Panc1 (cell line): ENCODE measurements around the gene NDUFS8. TPM values are rescaled to one million over a fixed set of nuclear protein-coding genes. Genes with fewer than 3 reads are reported as not detected.

Source experiments
- ATAC-seq: fragments of 200-7000 bp; cut with Tn5 transposase; 2 replicates; pipeline ENCODE4 v1.9.1; 2020; ENCODE audit warnings: mild to moderate bottlenecking, moderate library complexity
- BruUV-seq: library from RNA; stranded (reverse); fragments of 400-500 nt; replicated peaks from 2 replicates; lab custom pipeline; 2021; lab: Mats Ljungman, UMichigan
- CTCF ChIA-PET: fragments of 300-600 bp; sonication (Branson Sonifier 250); formaldehyde crosslinking; loops from one replicate; lab custom pipeline; 2022; ENCODE audit warnings: antibody characterized with exemption; lab: Charles Lee
- POLR2A ChIA-PET: fragments of 300-600 bp; sonication (Branson Sonifier 250); formaldehyde crosslinking; loops from one replicate; lab custom pipeline; 2022; ENCODE audit warnings: antibody characterized with exemption; lab: Charles Lee
- DNase-seq: peaks from one replicate; pipeline ENCODE4 v3.0.0-alpha.2; 2010; ENCODE audit warnings: low read depth, low spot score
- H3K27ac ChIP-seq: 2 replicates; pipeline ENCODE4 v1.5.1; 2011; ENCODE audit warnings: mild to moderate bottlenecking, low read length, inconsistent platforms
- H3K27me3 ChIP-seq: fragments of 200-500 bp; sonication (Bioruptor generic); 2 replicates; pipeline ENCODE4 v1.6.0; 2014; ENCODE audit warnings: low read length, inconsistent platforms; ENCODE audit not compliant: control insufficient read depth, insufficient read depth
- H3K36me3 ChIP-seq: fragments of 200-500 bp; sonication (Bioruptor generic); 2 replicates; pipeline ENCODE4 v1.5.1; 2014; ENCODE audit warnings: inconsistent platforms, mild to moderate bottlenecking, low read length, moderate library complexity; ENCODE audit not compliant: control insufficient read depth, insufficient read depth
- H3K4me1 ChIP-seq: 2 replicates; pipeline ENCODE4 v1.5.1; 2011; ENCODE audit warnings: inconsistent platforms, mild to moderate bottlenecking, low read length, moderate library complexity; ENCODE audit not compliant: control insufficient read depth, insufficient read depth
- H3K4me3 ChIP-seq, 2 experiments: 2 replicates each; pipeline ENCODE4 v1.5.1; 2011 to 2012; ENCODE audit warnings: low read depth in 2 of 2, low read length in 2 of 2, mild to moderate bottlenecking in 2 of 2, inconsistent platforms in 1 of 2, moderate library complexity in 1 of 2
- H3K9me3 ChIP-seq: fragments of 200-500 bp; sonication (Bioruptor generic); 2 replicates; pipeline ENCODE4 v1.5.1; 2014; ENCODE audit warnings: low read depth, mild to moderate bottlenecking, inconsistent platforms, low read length, moderate library complexity; ENCODE audit not compliant: control insufficient read depth, insufficient read depth
- POLR2AphosphoS5 ChIP-seq: IDR thresholded peaks from 2 replicates; pipeline ENCODE4 v1.6.1; 2012; ENCODE audit warnings: mild to moderate bottlenecking, low read depth, low read length, moderate library complexity
- SIN3A ChIP-seq: IDR thresholded peaks from 2 replicates; pipeline ENCODE4 v1.6.1; 2012; ENCODE audit warnings: low read depth, mild to moderate bottlenecking, low read length, moderate library complexity, borderline replicate concordance; ENCODE audit not compliant: insufficient read depth
- TCF7L2 ChIP-seq: IDR thresholded peaks from 2 replicates; pipeline ENCODE4 v1.6.1; 2011; ENCODE audit warnings: mild to moderate bottlenecking, low read depth, low read length, inconsistent platforms
- in situ Hi-C: cut with HindIII; loops from 2 replicates; pipeline ENCODE4 v1.10.0; 2016; ENCODE audit warnings: low sequenced_read_pairs, low pct_unique_long_range_greater_than_20kb
- intact Hi-C: fragments of 100-400 bp; cut with micrococcal nuclease; formaldehyde crosslinking; loops from one replicate; pipeline ENCODE4 v1.10.0; 2022; ENCODE audit not compliant: unreplicated experiment
- total RNA-seq: library from RNA; stranded (reverse); gene quantifications from one replicate; pipeline ENCODE4 v1.2.1, GENCODE V29; 2021; ENCODE audit not compliant: unreplicated experiment
- TF ChIP-seq, protein P1 (sequence below): fragments of 450-650 bp; IDR thresholded peaks from 2 replicates; pipeline ENCODE4 v1.5.1; 2017; ENCODE audit warnings: mild to moderate bottlenecking
- TF ChIP-seq, protein P2 (sequence below), 2 experiments: IDR thresholded peaks; 2 replicates each; pipeline ENCODE4 v1.6.1; 2011 to 2012; ENCODE audit warnings: low read depth in 2 of 2, control low read depth in 1 of 2, low read length in 1 of 2, mild to moderate bottlenecking in 1 of 2, moderate library complexity in 1 of 2; ENCODE audit not compliant: insufficient read depth in 1 of 2

Gene NDUFS8
- total RNA-seq, 1 experiment from 2014 or later = 289 TPM

DNA sequence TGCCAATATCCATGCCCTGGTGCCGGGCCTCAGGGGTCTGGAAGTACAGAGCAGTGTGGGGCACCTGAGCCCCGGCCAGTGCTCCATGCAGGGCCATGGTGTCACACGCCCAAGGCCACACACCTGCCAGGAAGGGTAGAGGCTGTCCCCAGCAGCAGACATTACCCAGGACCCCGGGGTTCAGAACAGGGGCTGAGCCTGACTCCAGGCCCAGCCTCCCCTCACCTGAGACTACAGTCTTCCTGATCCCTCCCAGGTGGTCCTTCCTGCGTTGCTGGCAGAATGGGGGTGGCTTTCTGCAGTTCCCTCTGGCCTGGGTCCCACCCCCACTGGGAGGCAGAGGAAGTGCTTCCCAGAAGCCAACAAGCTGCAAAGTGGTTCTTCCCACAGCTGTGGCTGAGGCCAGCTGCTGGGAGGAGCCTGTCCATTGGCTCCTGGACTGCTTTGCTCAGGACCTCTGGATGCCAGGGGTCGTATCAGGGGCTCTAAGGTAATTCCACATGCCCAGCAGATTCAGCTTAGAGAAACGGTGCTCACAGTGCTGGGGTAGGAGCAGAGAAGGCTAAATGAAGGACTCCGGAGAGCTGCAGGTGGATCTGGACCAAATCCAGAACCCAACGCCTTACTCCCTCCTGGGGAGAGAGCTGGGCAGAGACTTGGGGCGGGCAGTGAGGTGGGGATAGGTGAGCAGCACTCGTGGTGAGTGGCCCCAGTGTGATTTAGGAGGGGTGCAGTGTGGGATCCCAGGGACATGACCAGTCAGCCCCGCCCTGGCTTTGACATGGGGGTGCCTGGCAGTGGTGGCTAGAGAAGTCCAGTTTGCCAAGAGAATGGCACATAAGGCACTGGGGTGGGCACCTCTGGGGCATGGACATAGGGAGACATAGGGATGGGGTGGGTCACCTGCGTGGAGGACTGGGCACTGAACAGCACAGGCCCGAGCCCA lies 21.0 kb downstream of the NDUFS8 start:
- BruUV-seq = no TSS peak
- H3K4me1 ChIP-seq = no peaks in the 10 kb centered on the region; the same call in 1 of the 2 replicates
- intact Hi-C loops = no loop called here
- no peak overlapping the region for H3K4me3 ChIP-seq
- 0 out of 2 replicates have a peak, but pooled peaks have one; percentile 7 for ATAC-seq
- no peak for DNase-seq
- in situ Hi-C loops = no loop called here
- no peaks in the 10 kb centered on the region for H3K9me3 ChIP-seq
- TF ChIP-seq SIN3A (no peak), POLR2AphosphoS5 (no peak), TCF7L2 (no peak)
- TF ChIP-seq, protein P1, sequence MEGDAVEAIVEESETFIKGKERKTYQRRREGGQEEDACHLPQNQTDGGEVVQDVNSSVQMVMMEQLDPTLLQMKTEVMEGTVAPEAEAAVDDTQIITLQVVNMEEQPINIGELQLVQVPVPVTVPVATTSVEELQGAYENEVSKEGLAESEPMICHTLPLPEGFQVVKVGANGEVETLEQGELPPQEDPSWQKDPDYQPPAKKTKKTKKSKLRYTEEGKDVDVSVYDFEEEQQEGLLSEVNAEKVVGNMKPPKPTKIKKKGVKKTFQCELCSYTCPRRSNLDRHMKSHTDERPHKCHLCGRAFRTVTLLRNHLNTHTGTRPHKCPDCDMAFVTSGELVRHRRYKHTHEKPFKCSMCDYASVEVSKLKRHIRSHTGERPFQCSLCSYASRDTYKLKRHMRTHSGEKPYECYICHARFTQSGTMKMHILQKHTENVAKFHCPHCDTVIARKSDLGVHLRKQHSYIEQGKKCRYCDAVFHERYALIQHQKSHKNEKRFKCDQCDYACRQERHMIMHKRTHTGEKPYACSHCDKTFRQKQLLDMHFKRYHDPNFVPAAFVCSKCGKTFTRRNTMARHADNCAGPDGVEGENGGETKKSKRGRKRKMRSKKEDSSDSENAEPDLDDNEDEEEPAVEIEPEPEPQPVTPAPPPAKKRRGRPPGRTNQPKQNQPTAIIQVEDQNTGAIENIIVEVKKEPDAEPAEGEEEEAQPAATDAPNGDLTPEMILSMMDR = no peak
- TF ChIP-seq, protein P2, sequence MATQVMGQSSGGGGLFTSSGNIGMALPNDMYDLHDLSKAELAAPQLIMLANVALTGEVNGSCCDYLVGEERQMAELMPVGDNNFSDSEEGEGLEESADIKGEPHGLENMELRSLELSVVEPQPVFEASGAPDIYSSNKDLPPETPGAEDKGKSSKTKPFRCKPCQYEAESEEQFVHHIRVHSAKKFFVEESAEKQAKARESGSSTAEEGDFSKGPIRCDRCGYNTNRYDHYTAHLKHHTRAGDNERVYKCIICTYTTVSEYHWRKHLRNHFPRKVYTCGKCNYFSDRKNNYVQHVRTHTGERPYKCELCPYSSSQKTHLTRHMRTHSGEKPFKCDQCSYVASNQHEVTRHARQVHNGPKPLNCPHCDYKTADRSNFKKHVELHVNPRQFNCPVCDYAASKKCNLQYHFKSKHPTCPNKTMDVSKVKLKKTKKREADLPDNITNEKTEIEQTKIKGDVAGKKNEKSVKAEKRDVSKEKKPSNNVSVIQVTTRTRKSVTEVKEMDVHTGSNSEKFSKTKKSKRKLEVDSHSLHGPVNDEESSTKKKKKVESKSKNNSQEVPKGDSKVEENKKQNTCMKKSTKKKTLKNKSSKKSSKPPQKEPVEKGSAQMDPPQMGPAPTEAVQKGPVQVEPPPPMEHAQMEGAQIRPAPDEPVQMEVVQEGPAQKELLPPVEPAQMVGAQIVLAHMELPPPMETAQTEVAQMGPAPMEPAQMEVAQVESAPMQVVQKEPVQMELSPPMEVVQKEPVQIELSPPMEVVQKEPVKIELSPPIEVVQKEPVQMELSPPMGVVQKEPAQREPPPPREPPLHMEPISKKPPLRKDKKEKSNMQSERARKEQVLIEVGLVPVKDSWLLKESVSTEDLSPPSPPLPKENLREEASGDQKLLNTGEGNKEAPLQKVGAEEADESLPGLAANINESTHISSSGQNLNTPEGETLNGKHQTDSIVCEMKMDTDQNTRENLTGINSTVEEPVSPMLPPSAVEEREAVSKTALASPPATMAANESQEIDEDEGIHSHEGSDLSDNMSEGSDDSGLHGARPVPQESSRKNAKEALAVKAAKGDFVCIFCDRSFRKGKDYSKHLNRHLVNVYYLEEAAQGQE (IDR thresholded peaks at IDR 0.05; ENCODE audit: insufficient read depth in 1 of 2, low read depth in 2 of 2, low read length in 1 of 2) = no peak
- H3K27ac ChIP-seq = no peak overlapping the region
- H3K27me3 ChIP-seq = no peaks in the 10 kb centered on the region
- ChIA-PET CTCF (interaction anchor here (0.6 kb wide), 1 partner anchor 422 kb away, joined by 3 read pairs; no protein-coding TSS in a partner anchor), POLR2A (no interaction called here)
- no peaks in the 10 kb centered on the region for H3K36me3 ChIP-seq

DNA sequence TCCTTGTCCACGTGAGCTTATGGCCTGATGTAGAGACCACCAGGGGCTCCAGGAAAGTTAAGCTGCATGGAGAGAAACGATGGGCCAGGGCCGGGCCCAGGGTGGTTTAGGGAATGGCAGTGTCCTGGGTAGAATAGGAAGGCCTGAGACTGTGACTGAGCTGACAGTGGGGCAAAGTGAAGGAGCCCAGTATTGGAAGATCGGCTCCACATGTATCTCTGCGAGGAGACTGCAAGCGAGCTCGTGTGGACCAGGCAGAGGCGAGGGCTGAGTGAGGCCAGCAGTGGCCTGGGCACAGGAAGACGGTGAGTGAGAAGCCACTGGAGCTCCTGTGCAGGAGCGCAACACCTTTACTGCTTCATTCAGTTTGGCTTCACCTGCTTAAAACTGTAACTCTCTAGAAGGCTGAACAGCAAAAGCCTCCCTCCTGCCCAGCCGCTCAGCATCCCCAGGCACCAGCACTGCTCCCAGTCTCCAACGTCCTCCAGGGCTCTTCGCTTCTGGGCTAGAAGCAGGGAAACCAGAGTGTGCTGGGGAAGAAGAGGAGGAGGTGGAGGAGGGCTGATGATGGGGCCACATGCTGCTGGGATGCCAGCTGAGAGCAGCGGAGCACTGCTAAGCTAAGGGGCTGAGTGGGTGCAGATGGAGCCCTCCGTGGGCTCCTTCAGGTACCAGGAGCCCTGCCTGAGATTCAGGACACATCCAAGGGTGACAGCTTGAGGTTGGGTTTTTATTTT lies 21.8 kb downstream of the NDUFS8 start:
- TF ChIP-seq POLR2AphosphoS5 = peak; percentile 36; the same call in 1 of the 2 replicates
- TF ChIP-seq, protein P1 = no peak
- POLR2A ChIA-PET = no interaction called here
- H3K36me3 ChIP-seq = no peaks in the 10 kb centered on the region
- ATAC-seq (peak; percentile 8), DNase-seq (no peak)
- in situ Hi-C loops (no loop called here), intact Hi-C loops (no loop called here)
- no peaks in the 10 kb centered on the region for H3K9me3 ChIP-seq
- BruUV-seq = no TSS peak
- H3K4me1 ChIP-seq = no peaks in the 10 kb centered on the region; the same call in 1 of the 2 replicates
- H3K27me3 ChIP-seq = no peaks in the 10 kb centered on the region
- H3K4me3 ChIP-seq = no peak overlapping the region
- no peak overlapping the region for H3K27ac ChIP-seq
- CTCF ChIA-PET = interaction anchor here (0.5 kb wide), 1 partner anchor 57 kb away, joined by 3 read pairs; no protein-coding TSS in a partner anchor
